IPS-15b (cell line): ENCODE results near the gene SPEG.

ENCODE experiments used
- H3K27me3 ChIP-seq: one replicate; pipeline ENCODE4 v1.6.1; 2013; ENCODE audit warnings: low read length; ENCODE audit not compliant: control insufficient read depth, insufficient read depth
- H3K36me3 ChIP-seq: one replicate; pipeline ENCODE4 v1.6.1; 2013; ENCODE audit warnings: low read length; ENCODE audit not compliant: control insufficient read depth, insufficient read depth
- H3K4me1 ChIP-seq: one replicate; pipeline ENCODE4 v1.6.1; 2013; ENCODE audit warnings: mild to moderate bottlenecking, low read length; ENCODE audit not compliant: control insufficient read depth, insufficient read depth
- H3K4me3 ChIP-seq: one replicate; pipeline ENCODE4 v1.5.1; 2013; ENCODE audit warnings: low read depth, low read length
- H3K9ac ChIP-seq: one replicate; pipeline ENCODE4 v1.6.1; 2013; ENCODE audit warnings: low read depth, mild to moderate bottlenecking, low read length
- H3K9me3 ChIP-seq: one replicate; pipeline ENCODE4 v1.6.1; 2013; ENCODE audit warnings: mild to moderate bottlenecking, low read length; ENCODE audit not compliant: control insufficient read depth, insufficient read depth

Gene SPEG

DNA sequence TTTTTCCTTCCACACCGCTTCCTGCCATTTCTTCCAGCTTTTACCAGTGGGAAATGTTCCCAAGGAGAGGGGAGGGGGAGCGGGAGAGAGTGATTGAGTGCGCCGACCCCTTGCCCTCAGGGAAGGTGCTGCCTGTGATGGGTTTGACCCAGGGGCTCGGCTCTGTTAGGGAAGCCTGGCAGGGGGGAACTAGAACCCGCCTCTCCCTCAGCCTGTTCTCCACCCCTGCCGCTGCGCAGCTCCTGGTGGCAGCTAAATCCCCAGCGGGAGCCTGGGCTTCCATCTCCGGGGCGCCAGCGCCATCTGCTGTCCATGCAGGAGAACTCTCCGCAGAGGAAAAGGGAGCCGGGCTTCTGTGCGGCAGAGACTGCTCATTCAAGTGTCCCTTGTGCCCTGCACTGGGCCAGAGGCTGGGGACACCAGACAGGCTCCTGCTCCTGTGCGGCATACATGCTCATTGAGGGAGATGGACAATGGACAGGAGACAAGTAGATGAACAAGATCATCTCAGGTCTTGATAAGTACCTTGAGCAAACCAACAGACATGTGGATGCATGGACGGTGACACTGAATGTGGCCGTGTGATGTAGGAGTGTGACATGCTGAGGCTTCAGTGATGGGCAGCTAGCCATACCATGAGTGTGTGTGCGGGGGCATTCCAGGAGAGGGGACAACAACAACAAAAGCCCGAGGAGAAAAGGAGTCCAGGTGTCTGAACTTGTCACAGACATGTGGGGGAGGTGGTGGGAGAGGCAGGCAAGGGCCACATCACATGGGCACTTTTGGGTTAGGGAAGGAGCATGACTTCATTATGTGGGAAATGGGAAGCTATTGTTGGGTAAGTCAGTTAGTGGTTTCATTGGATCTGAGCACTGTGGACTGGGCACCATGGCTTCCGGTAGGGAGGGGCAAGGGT lies 95.7 kb downstream of the SPEG start:
- peaks cover 4% of the 10 kb centered on the region for H3K4me1 ChIP-seq
- H3K9ac ChIP-seq, result no peak overlapping the region
- peak overlapping the region; percentile 53 for H3K4me3 ChIP-seq
- H3K9me3 ChIP-seq, result no peaks in the 10 kb centered on the region
- H3K36me3 ChIP-seq, result no peaks in the 10 kb centered on the region
- peaks cover 38% of the 10 kb centered on the region for H3K27me3 ChIP-seq

- peaks cover 4% of the 10 kb centered on the region for H3K4me1 ChIP-seq
- peaks cover 29% of the 10 kb centered on the region for H3K27me3 ChIP-seq
- no peaks in the 10 kb centered on the region for H3K36me3 ChIP-seq
- no peak overlapping the region for H3K4me3 ChIP-seq
- H3K9me3 ChIP-seq, result no peaks in the 10 kb centered on the region
- no peak overlapping the region for H3K9ac ChIP-seq
These were observed 97.2 kb downstream of the SPEG start for GRCh38 chr2:219531639-219532377.

- Histone ChIP-seq H3K9ac (no peak overlapping the region), H3K27me3 (peaks cover 26% of the 10 kb centered on the region), H3K4me3 (no peak overlapping the region), H3K36me3 (no peaks in the 10 kb centered on the region), H3K4me1 (peaks cover 4% of the 10 kb centered on the region), H3K9me3 (no peaks in the 10 kb centered on the region)
These were observed 97.7 kb downstream of the SPEG start for GRCh38 chr2:219532378-219532649.

- Histone ChIP-seq H3K9ac (no peak overlapping the region), H3K4me3 (no peak overlapping the region), H3K9me3 (no peaks in the 10 kb centered on the region), H3K4me1 (peaks cover 13% of the 10 kb centered on the region), H3K36me3 (peaks cover under 1% of the 10 kb centered on the region), H3K27me3 (peaks cover 15% of the 10 kb centered on the region)
These were observed 99.5 kb downstream of the SPEG start for GRCh38 chr2:219533930-219534661.

GRCh38 chr2:219536425-219536824 lies 101.8 kb downstream of the SPEG start:
- H3K9me3 ChIP-seq, result no peaks in the 10 kb centered on the region
- no peak overlapping the region for H3K9ac ChIP-seq

GRCh38 chr2:219536967-219537366 lies 102.3 kb downstream of the SPEG start:
- peaks cover 24% of the 10 kb centered on the region for H3K36me3 ChIP-seq
- H3K4me1 ChIP-seq, result peaks cover 8% of the 10 kb centered on the region
- H3K9me3 ChIP-seq, result no peaks in the 10 kb centered on the region
- no peaks in the 10 kb centered on the region for H3K27me3 ChIP-seq
- H3K4me3 ChIP-seq, result no peak overlapping the region
- no peak overlapping the region for H3K9ac ChIP-seq

More at GRCh38 chr2:219536425-219536824, 101.8 kb downstream of the SPEG start:
- no peak overlapping the region for H3K4me3 ChIP-seq
- H3K27me3 ChIP-seq, result peaks cover 3% of the 10 kb centered on the region
- H3K4me1 ChIP-seq, result peaks cover 8% of the 10 kb centered on the region
- peaks cover 22% of the 10 kb centered on the region for H3K36me3 ChIP-seq

DNA sequence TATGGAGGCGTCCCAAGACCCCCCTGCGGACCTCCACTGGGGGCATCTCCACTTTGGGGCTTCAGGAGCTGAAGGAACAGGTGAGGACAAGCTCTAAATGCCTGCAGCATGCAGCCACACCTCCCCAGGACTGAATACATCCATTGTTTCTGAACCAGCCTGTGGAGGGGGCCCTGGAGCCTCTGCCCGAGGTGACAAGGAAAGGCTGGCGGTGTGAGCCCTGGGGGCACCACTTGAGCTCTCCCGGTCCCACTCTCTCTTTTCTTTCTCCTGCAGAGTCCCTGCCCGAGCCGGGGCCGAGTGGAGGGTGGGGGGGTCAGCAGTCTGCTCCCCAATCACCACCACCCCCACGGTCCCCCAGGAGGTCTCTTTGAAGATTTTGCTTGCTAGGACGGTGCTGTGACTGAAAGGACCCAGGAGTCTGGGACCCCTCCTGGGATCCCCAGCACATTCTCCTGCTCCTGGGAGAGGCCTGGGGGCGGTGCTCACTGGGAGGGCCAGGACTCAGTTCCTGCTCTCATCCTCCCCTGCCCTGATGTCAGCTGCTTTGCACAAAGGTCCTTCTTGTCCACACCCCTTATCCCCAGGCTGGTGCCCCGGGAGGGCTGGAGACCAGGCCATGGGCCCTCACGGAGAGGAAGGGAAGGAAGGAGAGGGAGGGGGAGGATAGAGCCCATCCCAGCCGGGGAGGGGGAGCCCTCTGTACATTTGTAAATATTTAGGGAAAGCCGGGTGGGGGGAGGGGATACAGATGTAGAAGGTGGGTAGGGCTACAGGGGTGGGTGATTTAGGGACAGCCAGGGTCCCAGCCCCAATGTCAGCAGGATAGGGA lies 103.2 kb downstream of the SPEG start:
- Histone ChIP-seq H3K4me1 (peaks cover 13% of the 10 kb centered on the region), H3K9me3 (no peaks in the 10 kb centered on the region), H3K9ac (no peak overlapping the region), H3K27me3 (peaks cover 4% of the 10 kb centered on the region), H3K36me3 (peaks cover 24% of the 10 kb centered on the region), H3K4me3 (peak overlapping the region; percentile 22)

DNA sequence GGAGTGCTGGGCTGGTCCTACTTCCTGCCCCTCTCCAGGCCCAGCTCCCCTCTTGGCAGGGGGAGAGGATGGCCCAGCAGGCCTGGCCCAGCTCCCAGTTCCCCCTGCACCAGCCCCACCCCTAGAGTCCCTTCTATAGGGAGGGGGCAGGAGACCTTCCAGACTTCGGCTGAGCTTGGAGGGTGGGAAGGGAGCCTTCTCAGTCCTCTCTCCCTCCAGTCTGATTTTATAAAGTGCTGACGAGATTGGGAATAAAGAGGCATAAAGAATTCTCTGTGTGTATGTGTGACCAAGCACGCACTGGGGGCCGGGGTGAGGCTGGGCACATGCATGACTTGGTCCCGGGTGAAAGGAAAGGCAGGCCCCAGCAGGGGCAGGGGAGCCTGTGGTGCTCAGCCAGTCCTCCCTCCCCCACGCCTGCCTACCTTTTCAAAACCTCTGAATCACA lies 103.9 kb downstream of the SPEG start:
- H3K4me1 ChIP-seq, result peaks cover 13% of the 10 kb centered on the region
- no peak overlapping the region for H3K9ac ChIP-seq
- H3K4me3 ChIP-seq, result no peak overlapping the region

DNA sequence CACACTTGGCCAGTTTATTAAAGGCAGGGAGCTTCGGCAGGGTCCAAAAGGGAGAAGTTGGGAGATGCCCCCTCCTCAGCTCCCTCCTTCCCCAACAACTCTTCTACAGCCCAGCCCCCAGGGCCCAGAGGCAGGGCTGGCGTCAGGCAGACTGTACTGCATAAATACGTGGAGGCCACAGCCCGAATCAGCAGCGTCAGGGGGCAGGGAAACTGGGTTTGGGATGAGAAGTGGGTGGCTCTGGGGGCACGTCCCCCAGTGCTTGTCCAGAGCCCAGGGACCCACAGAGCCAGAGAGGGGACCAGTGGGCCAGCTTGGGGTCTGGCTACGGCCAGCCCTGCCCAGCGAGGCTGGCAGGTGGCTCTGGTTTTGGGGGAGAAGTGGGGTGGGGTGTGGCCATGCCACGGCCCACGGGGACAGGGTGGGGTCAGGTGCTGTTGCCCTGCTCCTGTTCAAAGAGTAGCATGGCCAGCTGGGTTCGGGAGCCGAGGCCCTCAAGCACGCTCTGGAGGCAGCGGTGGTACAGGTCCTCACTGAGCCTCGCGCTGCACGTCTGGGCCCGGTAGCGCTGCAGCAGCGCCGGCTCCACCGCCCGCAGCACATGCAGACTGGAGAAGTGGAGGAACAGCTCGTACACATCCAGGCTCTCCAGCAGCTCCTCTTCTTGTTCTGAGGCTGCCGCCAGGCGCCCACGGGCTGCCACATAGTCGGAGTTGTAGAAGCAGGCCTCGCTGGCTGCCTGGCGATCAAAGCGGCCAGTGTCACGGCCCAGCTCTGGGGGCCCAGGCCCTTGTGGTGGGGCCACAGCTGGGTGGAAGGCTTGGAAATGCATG lies 104.5 kb downstream of the SPEG start:
- Histone ChIP-seq H3K4me3 (no peak overlapping the region), H3K9me3 (no peaks in the 10 kb centered on the region), H3K27me3 (peaks cover 5% of the 10 kb centered on the region), H3K4me1 (peaks cover 13% of the 10 kb centered on the region), H3K36me3 (peaks cover 24% of the 10 kb centered on the region), H3K9ac (no peak overlapping the region)

More for the DNA sequence above, 103.9 kb downstream of the SPEG start:
- H3K27me3 ChIP-seq, result peaks cover 4% of the 10 kb centered on the region
- no peaks in the 10 kb centered on the region for H3K9me3 ChIP-seq
- peaks cover 24% of the 10 kb centered on the region for H3K36me3 ChIP-seq

GRCh38 chr2:219539926-219540678 lies 105.5 kb downstream of the SPEG start:
- H3K9ac ChIP-seq, result no peak overlapping the region
- H3K4me3 ChIP-seq, result no peak overlapping the region
- peaks cover 13% of the 10 kb centered on the region for H3K27me3 ChIP-seq
- H3K36me3 ChIP-seq, result peaks cover 24% of the 10 kb centered on the region
- no peaks in the 10 kb centered on the region for H3K9me3 ChIP-seq
- peaks cover 13% of the 10 kb centered on the region for H3K4me1 ChIP-seq
